ENCODE data around the gene DTL. TPM values are rescaled to one million over a fixed set of nuclear protein-coding genes. Genes with fewer than 3 reads are reported as not detected.

The DTL gene
- polyA plus RNA-seq, 4 donors, result 0.67 to 8.9 (median 2.6) TPM

DNA sequence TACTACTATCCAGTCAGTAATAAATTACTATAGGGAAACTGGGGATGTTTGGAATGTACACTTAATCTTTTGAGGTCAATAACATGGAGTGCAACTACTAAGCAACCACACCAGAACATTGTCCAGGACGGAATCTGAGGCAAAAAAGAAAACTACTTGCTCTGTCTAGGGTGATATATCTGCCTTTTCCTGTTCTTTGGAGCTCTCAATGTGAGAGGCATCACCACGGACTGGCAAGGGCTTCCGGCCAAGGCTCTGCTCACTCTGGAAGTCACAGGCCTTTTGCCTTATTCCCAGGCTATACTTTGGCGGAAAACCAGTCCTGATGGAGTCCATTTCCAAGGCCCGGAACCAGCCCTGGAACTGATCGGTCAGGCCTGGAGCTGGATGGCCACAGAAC is 94.2 kb downstream of the DTL start:
- FAIRE-seq (no peak), DNase-seq (no peak)
- H3K36me3 ChIP-seq (ENCODE audit: control insufficient read depth in 3 of 3, insufficient read depth in 2 of 3, low read depth in 1 of 3, low read length in 3 of 3), result no peaks in the 10 kb centered on the region
- 94 to 95% (median 94%) methylated on average over 6 of the region's 6 CpGs for WGBS, 3 donors
- H3K4me3 ChIP-seq (ENCODE audit: low read depth in 1 of 3, low read length in 3 of 3), result no peak overlapping the region
- no peak overlapping the region for H3K27ac ChIP-seq (ENCODE audit: low read depth in 1 of 3, low read length in 2 of 3)
- H3K9me3 ChIP-seq (ENCODE audit: control insufficient read depth in 2 of 2, insufficient read depth in 1 of 2, low read depth in 1 of 2, low read length in 1 of 2), result peaks cover 0 to 5% of the 10 kb centered on the region in 2 donors
- no peaks in the 10 kb centered on the region for H3K27me3 ChIP-seq (ENCODE audit: control insufficient read depth in 3 of 3, insufficient read depth in 3 of 3, low read length in 3 of 3)
- peaks cover 0 to 6% (median 3%) of the 10 kb centered on the region in 3 donors for H3K4me1 ChIP-seq (ENCODE audit: control insufficient read depth in 3 of 3, insufficient read depth in 2 of 3, low read depth in 1 of 3, low read length in 2 of 3)

DNA sequence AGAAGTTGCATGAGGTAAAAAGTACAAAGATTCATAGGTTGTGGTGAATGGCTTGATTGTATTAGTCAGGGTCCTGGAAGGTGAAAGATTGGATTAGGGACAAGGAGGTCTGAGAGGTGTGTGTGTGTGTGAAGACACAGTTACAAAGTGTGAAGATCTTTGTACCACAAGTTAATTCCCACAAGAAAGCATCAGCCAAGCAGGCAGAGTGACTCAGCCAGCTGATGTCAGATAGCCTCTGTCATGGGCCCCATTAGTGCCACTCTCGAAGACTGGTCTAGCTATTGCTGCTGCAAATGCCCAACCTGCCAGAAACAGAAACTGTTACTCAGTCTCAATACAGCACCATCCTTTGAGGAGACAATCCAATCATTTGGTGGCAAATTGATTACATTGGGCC is 96.5 kb downstream of the DTL start:
- WGBS, 3 donors, result 73 to 87% (median 87%) methylated on average over 1 of the region's 1 CpG

DNA sequence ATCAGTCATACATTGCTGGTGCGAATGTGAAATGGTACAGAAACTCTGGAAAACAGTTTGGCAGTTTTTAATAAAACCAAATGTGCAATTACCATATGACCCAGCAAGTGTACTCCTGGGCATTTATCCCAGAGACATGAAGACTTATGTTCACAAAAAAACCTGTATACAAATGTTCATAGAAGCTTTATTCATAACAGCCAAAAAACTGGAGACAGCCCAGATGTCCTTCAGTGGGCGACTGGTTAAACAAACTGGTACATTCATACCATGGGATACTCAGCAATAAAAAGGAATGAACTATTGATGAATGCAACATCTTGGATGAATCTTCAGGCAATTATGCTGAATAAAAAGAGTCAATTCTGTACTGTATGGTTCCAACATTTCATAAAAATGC is 97.8 kb downstream of the DTL start:
- no peaks in the 10 kb centered on the region for H3K36me3 ChIP-seq (ENCODE audit: control insufficient read depth in 3 of 3, insufficient read depth in 2 of 3, low read depth in 1 of 3, low read length in 3 of 3)
- H3K4me3 ChIP-seq (ENCODE audit: low read depth in 1 of 3, low read length in 3 of 3), result no peak overlapping the region
- no peak for FAIRE-seq
- H3K9me3 ChIP-seq (ENCODE audit: control insufficient read depth in 2 of 2, insufficient read depth in 1 of 2, low read depth in 1 of 2, low read length in 1 of 2), result peaks cover 0 to 5% of the 10 kb centered on the region in 2 donors
- H3K27ac ChIP-seq (ENCODE audit: low read depth in 1 of 3, low read length in 2 of 3), result no peak overlapping the region
- no peaks in the 10 kb centered on the region for H3K27me3 ChIP-seq (ENCODE audit: control insufficient read depth in 3 of 3, insufficient read depth in 3 of 3, low read length in 3 of 3)
- H3K4me1 ChIP-seq (ENCODE audit: control insufficient read depth in 3 of 3, insufficient read depth in 2 of 3, low read depth in 1 of 3, low read length in 2 of 3), result peaks cover 0 to 6% (median 0%) of the 10 kb centered on the region in 3 donors
- 83 to 94% (median 93%) methylated on average over 2 of the region's 2 CpGs for WGBS, 3 donors
- DNase-seq, result no peak

More for the DNA sequence above, 96.5 kb downstream of the DTL start:
- Histone ChIP-seq H3K27ac (ENCODE audit: low read depth in 1 of 3, low read length in 2 of 3) (no peak overlapping the region), H3K36me3 (ENCODE audit: control insufficient read depth in 3 of 3, insufficient read depth in 2 of 3, low read depth in 1 of 3, low read length in 3 of 3) (no peaks in the 10 kb centered on the region), H3K9me3 (ENCODE audit: control insufficient read depth in 2 of 2, insufficient read depth in 1 of 2, low read depth in 1 of 2, low read length in 1 of 2) (peaks cover 0 to 5% of the 10 kb centered on the region in 2 donors), H3K4me3 (ENCODE audit: low read depth in 1 of 3, low read length in 3 of 3) (no peak overlapping the region), H3K4me1 (ENCODE audit: control insufficient read depth in 3 of 3, insufficient read depth in 2 of 3, low read depth in 1 of 3, low read length in 2 of 3) (peaks cover 0 to 6% (median 0%) of the 10 kb centered on the region in 3 donors), H3K27me3 (ENCODE audit: control insufficient read depth in 3 of 3, insufficient read depth in 3 of 3, low read length in 3 of 3) (no peaks in the 10 kb centered on the region)
- DNase-seq, result peak in 1 of 2 donors; percentile 55
- FAIRE-seq, result no peak

DNA sequence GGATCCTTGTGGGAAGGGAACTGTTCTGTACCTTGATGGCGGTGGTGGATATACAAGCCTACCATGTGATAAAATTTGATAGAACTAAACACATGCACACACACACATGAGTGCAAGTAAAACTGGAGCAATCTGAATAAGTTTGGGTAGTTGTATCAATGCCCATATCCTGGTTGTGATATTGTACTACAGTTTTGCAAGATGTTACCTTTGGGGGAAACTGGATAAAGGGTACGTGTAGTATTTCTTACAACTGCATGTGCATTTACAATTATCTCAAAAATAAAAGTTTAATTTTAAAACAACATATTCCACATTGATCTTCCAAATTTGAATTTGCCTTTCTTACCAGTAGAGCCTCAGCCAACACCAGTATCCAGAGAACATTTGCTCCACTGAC is 99.6 kb downstream of the DTL start:
- H3K4me3 ChIP-seq (ENCODE audit: low read depth in 1 of 3, low read length in 3 of 3), result no peak overlapping the region
- FAIRE-seq, result no peak
- H3K9me3 ChIP-seq (ENCODE audit: control insufficient read depth in 2 of 2, insufficient read depth in 1 of 2, low read depth in 1 of 2, low read length in 1 of 2), result peaks cover 0 to 1% of the 10 kb centered on the region in 2 donors
- H3K4me1 ChIP-seq (ENCODE audit: control insufficient read depth in 3 of 3, insufficient read depth in 2 of 3, low read depth in 1 of 3, low read length in 2 of 3), result peaks cover 0 to 6% (median 2%) of the 10 kb centered on the region in 3 donors
- WGBS, 3 donors, result 98 to 100% (median 100%) methylated on average over 2 of the region's 2 CpGs
- no peaks in the 10 kb centered on the region for H3K27me3 ChIP-seq (ENCODE audit: control insufficient read depth in 3 of 3, insufficient read depth in 3 of 3, low read length in 3 of 3)
- peaks cover 0 to 2% (median 0%) of the 10 kb centered on the region in 3 donors for H3K36me3 ChIP-seq (ENCODE audit: control insufficient read depth in 3 of 3, insufficient read depth in 2 of 3, low read depth in 1 of 3, low read length in 3 of 3)
- DNase-seq, result no peak
- H3K27ac ChIP-seq (ENCODE audit: low read depth in 1 of 3, low read length in 2 of 3), result no peak overlapping the region

DNA sequence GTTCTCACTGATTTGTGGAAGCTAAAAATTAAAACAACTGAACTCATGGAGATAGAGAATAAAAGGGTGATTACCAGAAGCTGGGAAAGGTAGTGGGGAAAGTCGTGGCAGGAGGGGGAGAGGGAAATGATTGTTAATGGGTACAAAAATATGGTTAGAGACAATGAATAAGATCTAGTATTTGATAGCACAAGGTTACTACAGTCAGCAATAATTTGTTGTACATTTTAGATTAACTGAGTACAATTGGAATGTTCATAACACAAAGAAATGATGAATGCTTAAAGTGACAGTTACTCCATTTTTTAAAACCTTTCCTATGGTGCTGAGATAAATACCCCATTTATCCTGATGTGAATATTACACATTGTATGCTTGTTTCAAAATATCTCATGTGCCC is 102.3 kb downstream of the DTL start:
- FAIRE-seq, result no peak
- Histone ChIP-seq H3K4me3 (ENCODE audit: low read depth in 1 of 3, low read length in 3 of 3) (no peak overlapping the region), H3K4me1 (ENCODE audit: control insufficient read depth in 3 of 3, insufficient read depth in 2 of 3, low read depth in 1 of 3, low read length in 2 of 3) (peaks cover 0 to 2% (median 0%) of the 10 kb centered on the region in 3 donors), H3K27me3 (ENCODE audit: control insufficient read depth in 3 of 3, insufficient read depth in 3 of 3, low read length in 3 of 3) (no peaks in the 10 kb centered on the region), H3K9me3 (ENCODE audit: control insufficient read depth in 2 of 2, insufficient read depth in 1 of 2, low read depth in 1 of 2, low read length in 1 of 2) (no peaks in the 10 kb centered on the region), H3K36me3 (ENCODE audit: control insufficient read depth in 3 of 3, insufficient read depth in 2 of 3, low read depth in 1 of 3, low read length in 3 of 3) (peaks cover 0 to 2% (median 0%) of the 10 kb centered on the region in 3 donors), H3K27ac (ENCODE audit: low read depth in 1 of 3, low read length in 2 of 3) (no peak overlapping the region)
- DNase-seq, result no peak
- 89 to 90% (median 90%) methylated on average over 1 of the region's 1 CpG for WGBS, 3 donors

DNA sequence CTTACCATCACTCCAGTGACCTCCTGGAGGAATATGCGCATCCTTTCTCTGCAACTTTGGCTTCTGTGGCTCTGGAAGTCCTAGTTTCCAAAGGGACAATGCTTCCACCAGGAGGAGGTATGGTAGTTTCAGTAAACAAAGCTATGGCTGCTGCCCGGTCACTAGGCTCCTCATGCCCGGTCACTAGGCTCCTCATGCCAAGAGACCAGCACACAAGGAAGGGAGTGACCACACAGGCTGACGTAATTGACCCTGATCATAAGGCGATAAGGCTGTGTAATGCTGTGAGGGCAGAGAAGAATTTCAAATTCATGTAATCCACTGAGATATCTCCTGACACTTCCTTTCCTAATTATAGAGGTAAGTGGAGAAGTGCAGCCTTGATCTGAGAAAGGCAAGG is 102.9 kb downstream of the DTL start:
- no peak for FAIRE-seq
- no peaks in the 10 kb centered on the region for H3K9me3 ChIP-seq (ENCODE audit: control insufficient read depth in 2 of 2, insufficient read depth in 1 of 2, low read depth in 1 of 2, low read length in 1 of 2)
- H3K27me3 ChIP-seq (ENCODE audit: control insufficient read depth in 3 of 3, insufficient read depth in 3 of 3, low read length in 3 of 3), result no peaks in the 10 kb centered on the region
- 91 to 95% (median 93%) methylated on average over 5 of the region's 5 CpGs for WGBS, 3 donors
- no peak for DNase-seq
- no peak overlapping the region for H3K4me3 ChIP-seq (ENCODE audit: low read depth in 1 of 3, low read length in 3 of 3)
- H3K4me1 ChIP-seq (ENCODE audit: control insufficient read depth in 3 of 3, insufficient read depth in 2 of 3, low read depth in 1 of 3, low read length in 2 of 3), result peaks cover 0 to 2% (median 0%) of the 10 kb centered on the region in 3 donors
- no peak overlapping the region for H3K27ac ChIP-seq (ENCODE audit: low read depth in 1 of 3, low read length in 2 of 3)
- peaks cover 0 to 2% (median 0%) of the 10 kb centered on the region in 3 donors for H3K36me3 ChIP-seq (ENCODE audit: control insufficient read depth in 3 of 3, insufficient read depth in 2 of 3, low read depth in 1 of 3, low read length in 3 of 3)

DNA sequence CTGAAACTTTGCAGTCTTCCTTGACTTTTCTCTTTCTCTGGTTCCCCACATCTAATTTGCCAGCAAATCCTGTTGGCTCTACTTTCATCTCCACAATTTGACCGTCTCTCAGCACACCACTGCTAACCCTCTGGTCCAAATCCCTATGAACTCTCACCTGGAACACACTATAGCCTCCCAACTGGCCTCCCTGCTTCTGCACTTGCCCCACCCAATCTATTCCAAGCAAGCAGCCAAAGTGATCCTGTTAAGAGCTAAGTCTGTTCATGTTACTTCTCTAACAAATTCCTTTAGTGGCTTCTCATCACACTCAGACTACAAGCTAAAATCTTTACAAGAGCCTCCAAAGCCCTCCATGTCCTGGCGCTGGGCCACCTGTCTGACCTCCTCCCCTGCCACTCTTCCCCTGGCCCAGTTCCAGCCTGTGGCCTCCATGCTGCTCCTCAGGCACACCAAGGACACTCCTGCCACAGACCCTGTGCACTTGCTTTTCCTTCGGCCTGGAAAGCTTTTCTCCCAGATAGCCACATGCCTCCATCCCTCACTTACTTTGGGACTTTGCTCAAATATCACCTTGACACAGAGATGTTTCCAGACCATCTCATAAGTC is 104.1 kb downstream of the DTL start:
- 96 to 98% (median 97%) methylated on average over 3 of the region's 3 CpGs for WGBS, 3 donors
- FAIRE-seq (no peak), DNase-seq (no peak)
- peaks cover 0 to 2% (median 0%) of the 10 kb centered on the region in 3 donors for H3K4me1 ChIP-seq (ENCODE audit: control insufficient read depth in 3 of 3, insufficient read depth in 2 of 3, low read depth in 1 of 3, low read length in 2 of 3)
- no peaks in the 10 kb centered on the region for H3K9me3 ChIP-seq (ENCODE audit: control insufficient read depth in 2 of 2, insufficient read depth in 1 of 2, low read depth in 1 of 2, low read length in 1 of 2)
- H3K36me3 ChIP-seq (ENCODE audit: control insufficient read depth in 3 of 3, insufficient read depth in 2 of 3, low read depth in 1 of 3, low read length in 3 of 3), result peaks cover 0 to 2% (median 0%) of the 10 kb centered on the region in 3 donors
- no peak overlapping the region for H3K27ac ChIP-seq (ENCODE audit: low read depth in 1 of 3, low read length in 2 of 3)
- H3K4me3 ChIP-seq (ENCODE audit: low read depth in 1 of 3, low read length in 3 of 3), result no peak overlapping the region
- no peaks in the 10 kb centered on the region for H3K27me3 ChIP-seq (ENCODE audit: control insufficient read depth in 3 of 3, insufficient read depth in 3 of 3, low read length in 3 of 3)

DNA sequence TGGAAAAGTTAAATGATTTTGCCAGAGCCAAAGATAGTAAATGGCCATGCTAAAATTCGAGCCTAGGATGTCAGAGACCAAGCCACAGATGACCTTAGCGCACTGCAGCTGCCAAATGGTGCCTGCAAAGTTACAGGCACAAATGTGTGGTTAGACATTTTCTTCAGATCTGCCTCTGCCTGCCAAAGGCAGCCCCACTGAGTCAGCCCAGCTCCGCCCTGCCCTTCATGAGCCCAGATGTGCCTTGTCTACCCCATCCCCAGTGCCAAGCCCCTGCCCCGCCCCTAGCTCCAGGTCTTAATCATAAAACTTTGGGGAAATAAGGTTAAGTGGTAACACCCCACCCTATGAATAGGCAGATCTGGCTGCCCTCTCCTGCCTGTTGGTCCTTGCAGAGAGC is 105.9 kb downstream of the DTL start:
- Histone ChIP-seq H3K27me3 (ENCODE audit: control insufficient read depth in 3 of 3, insufficient read depth in 3 of 3, low read length in 3 of 3) (no peaks in the 10 kb centered on the region), H3K4me1 (ENCODE audit: control insufficient read depth in 3 of 3, insufficient read depth in 2 of 3, low read depth in 1 of 3, low read length in 2 of 3) (peaks cover 0 to 2% (median 0%) of the 10 kb centered on the region in 3 donors), H3K36me3 (ENCODE audit: control insufficient read depth in 3 of 3, insufficient read depth in 2 of 3, low read depth in 1 of 3, low read length in 3 of 3) (peaks cover 0 to 2% (median 0%) of the 10 kb centered on the region in 3 donors), H3K27ac (ENCODE audit: low read depth in 1 of 3, low read length in 2 of 3) (no peak overlapping the region), H3K4me3 (ENCODE audit: low read depth in 1 of 3, low read length in 3 of 3) (no peak overlapping the region), H3K9me3 (ENCODE audit: control insufficient read depth in 2 of 2, insufficient read depth in 1 of 2, low read depth in 1 of 2, low read length in 1 of 2) (no peaks in the 10 kb centered on the region)
- 93 to 95% (median 93%) methylated on average over 4 of the region's 4 CpGs for WGBS, 3 donors
- FAIRE-seq (no peak), DNase-seq (no peak)
